Activated B cell treated with CpG ODN at 0.5 μM for 24 hours (primary cell): Measurements from ENCODE around the gene NRAP. TPM values are rescaled to one million over a fixed set of nuclear protein-coding genes. Genes with fewer than 3 reads are reported as not detected.

Source experiments
- ATAC-seq: fragments of 200-7000 bp; cut with Tn5 transposase; one replicate; pipeline ENCODE4 v1.10.0; 2021; ENCODE audit warnings: low read depth, mild to moderate bottlenecking, moderate library complexity
- CTCF ChIA-PET: fragments of 350-600 bp; sonication (Branson Sonifier 250); formaldehyde crosslinking; loops from one replicate; lab custom pipeline; 2021; ENCODE audit warnings: antibody characterized with exemption; lab: Charles Lee
- POLR2A ChIA-PET: fragments of 350-600 bp; sonication (Branson Sonifier 250); formaldehyde crosslinking; loops from one replicate; lab custom pipeline; 2021; ENCODE audit warnings: antibody characterized with exemption; lab: Charles Lee
- DNase-seq: peaks from one replicate; pipeline ENCODE4 v3.0.0; 2022
- H3K27ac Mint-ChIP-seq: one replicate; pipeline ENCODE4 v1.8.0; 2020; ENCODE audit warnings: mixed read lengths
- H3K27me3 Mint-ChIP-seq: one replicate; pipeline ENCODE4 v1.8.0; 2021; ENCODE audit warnings: mixed read lengths
- H3K36me3 Mint-ChIP-seq: one replicate; pipeline ENCODE4 v1.8.0; 2021; ENCODE audit warnings: low read depth, mixed read lengths
- H3K4me1 Mint-ChIP-seq: one replicate; pipeline ENCODE4 v1.8.0; 2021; ENCODE audit warnings: mixed read lengths
- H3K4me3 Mint-ChIP-seq: one replicate; pipeline ENCODE4 v1.8.0; 2020; ENCODE audit warnings: mild to moderate bottlenecking, mixed read lengths
- H3K9me3 Mint-ChIP-seq: one replicate; pipeline ENCODE4 v1.8.0; 2020; ENCODE audit warnings: mixed read lengths
- intact Hi-C: fragments of 100-400 bp; cut with micrococcal nuclease; formaldehyde crosslinking; loops from one replicate; pipeline ENCODE4 v1.15.1; 2024
- total RNA-seq: library from RNA; stranded (reverse); gene quantifications from 2 replicates; pipeline ENCODE4 v1.2.3, GENCODE V29; 2022
- TF ChIP-seq, protein P1 (sequence below): fragments of 200-600 bp; IDR thresholded peaks from one replicate; pipeline ENCODE4 v1.8.0; 2022; ENCODE audit warnings: antibody characterized with exemption, mild to moderate bottlenecking

NRAP gene
- total RNA-seq, 1 donor from 2014 or later, result not detected

DNA sequence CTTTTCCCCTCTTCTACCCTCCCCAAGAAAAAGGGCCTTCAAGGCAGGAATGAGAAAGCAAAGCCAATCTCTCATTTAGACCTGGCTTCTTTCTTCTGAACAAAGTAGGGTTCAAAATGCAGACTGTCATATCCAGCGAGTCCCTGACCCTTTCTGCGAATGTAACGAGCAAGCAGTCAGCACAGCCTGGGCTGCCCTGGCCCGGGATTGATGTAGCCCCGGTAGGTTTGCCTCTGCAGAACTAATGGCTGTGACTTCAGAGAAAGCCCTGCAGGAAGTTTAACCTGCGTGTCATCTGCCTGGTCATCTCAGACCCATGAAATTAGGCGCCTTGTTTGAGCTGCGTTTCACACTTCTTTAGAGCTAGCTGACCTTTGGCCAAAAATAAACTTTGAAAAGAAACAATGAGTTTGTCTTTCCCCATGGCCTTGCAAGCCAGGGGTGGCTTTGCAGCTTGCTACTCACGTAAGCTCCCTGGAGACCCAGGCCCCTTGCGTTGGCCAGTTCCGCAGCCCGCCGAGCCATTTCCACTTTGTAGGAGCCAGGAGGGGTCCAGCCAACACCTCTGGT lies 74.6 kb downstream of the NRAP start:
- TF ChIP-seq, protein P1, sequence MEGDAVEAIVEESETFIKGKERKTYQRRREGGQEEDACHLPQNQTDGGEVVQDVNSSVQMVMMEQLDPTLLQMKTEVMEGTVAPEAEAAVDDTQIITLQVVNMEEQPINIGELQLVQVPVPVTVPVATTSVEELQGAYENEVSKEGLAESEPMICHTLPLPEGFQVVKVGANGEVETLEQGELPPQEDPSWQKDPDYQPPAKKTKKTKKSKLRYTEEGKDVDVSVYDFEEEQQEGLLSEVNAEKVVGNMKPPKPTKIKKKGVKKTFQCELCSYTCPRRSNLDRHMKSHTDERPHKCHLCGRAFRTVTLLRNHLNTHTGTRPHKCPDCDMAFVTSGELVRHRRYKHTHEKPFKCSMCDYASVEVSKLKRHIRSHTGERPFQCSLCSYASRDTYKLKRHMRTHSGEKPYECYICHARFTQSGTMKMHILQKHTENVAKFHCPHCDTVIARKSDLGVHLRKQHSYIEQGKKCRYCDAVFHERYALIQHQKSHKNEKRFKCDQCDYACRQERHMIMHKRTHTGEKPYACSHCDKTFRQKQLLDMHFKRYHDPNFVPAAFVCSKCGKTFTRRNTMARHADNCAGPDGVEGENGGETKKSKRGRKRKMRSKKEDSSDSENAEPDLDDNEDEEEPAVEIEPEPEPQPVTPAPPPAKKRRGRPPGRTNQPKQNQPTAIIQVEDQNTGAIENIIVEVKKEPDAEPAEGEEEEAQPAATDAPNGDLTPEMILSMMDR, result no peak
- CTCF ChIA-PET, result no interaction called here
- ATAC-seq (no peak), DNase-seq (no peak)
- POLR2A ChIA-PET, result no interaction called here
- Mint-ChIP-seq H3K4me3 (no peak overlapping the region), H3K4me1 (no peaks in the 10 kb centered on the region), H3K9me3 (no peaks in the 10 kb centered on the region), H3K36me3 (no peaks in the 10 kb centered on the region), H3K27ac (no peak overlapping the region), H3K27me3 (no peaks in the 10 kb centered on the region)
- intact Hi-C loops, result no loop called here

DNA sequence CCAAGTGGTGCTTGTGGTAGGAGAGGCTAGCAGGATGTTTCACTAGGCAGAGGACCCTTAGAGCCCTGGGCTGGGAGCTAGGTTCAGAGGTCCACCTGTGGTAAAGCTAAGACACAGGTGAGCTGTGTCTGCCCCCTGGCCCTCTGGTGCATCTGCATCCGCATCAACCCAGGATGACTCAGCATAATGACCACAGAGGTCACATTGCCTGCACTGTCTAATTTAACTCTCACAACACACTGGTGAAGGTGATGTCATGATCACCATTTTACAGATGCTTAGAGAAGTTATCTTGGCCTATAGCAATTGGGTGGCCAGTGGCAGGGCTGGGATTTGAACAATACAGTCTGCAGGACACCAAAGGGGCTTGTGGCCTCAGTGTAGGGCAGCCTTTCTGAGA lies 77.9 kb downstream of the NRAP start:
- ATAC-seq, result no peak
- intact Hi-C loops, result no loop called here
- ChIA-PET CTCF (no interaction called here), POLR2A (no interaction called here)
- Mint-ChIP-seq H3K36me3 (no peaks in the 10 kb centered on the region), H3K4me3 (no peak overlapping the region), H3K27ac (no peak overlapping the region), H3K9me3 (no peaks in the 10 kb centered on the region), H3K27me3 (no peaks in the 10 kb centered on the region), H3K4me1 (no peaks in the 10 kb centered on the region)
- TF ChIP-seq, protein P1, result no peak
- no peak for DNase-seq

DNA sequence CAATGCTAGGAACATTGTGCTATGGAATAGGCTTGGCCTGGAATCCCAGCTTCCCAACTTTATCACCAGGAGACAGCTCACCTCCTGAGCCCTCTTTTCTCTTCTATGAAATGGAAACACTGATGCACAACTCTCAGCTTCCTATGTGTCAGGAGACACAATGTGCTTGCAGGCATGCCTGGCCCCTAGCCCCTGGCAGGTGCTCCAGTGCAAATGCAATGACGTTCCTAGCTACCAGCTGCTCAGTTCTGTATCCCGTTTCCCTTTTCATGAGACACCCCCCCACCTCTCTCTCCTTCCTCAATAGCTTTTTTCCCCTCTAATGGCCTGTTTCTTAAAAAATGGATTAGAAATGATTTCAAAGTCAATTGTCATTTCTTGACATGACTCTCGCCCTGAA lies 80.3 kb downstream of the NRAP start:
- ChIA-PET POLR2A (no interaction called here), CTCF (no interaction called here)
- H3K27ac Mint-ChIP-seq, result no peak overlapping the region
- no peaks in the 10 kb centered on the region for H3K36me3 Mint-ChIP-seq
- no peak for DNase-seq
- TF ChIP-seq, protein P1, result no peak
- no peaks in the 10 kb centered on the region for H3K9me3 Mint-ChIP-seq
- no peak for ATAC-seq
- H3K4me1 Mint-ChIP-seq, result no peaks in the 10 kb centered on the region
- intact Hi-C loops, result no loop called here
- no peak overlapping the region for H3K4me3 Mint-ChIP-seq
- H3K27me3 Mint-ChIP-seq, result no peaks in the 10 kb centered on the region

DNA sequence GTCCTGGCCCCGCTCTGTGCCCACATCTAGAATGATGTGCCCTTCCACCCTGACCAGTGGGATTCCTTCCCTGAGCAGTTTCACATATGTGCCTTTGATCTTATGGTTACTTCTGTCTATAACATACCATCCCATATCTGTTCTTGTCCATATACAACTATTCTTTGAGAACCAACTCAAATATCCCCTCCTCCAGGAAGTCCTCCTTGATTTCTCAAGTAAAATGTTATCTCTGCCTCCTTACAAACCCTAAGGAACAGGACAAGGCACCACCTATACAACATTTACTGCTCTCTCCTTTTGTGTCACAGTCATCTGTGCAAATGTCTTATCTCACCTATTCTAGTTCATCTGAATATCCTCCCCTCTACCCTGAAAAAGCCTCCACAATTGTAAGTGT lies 82.7 kb downstream of the NRAP start:
- Mint-ChIP-seq H3K27ac (no peak overlapping the region), H3K4me1 (no peaks in the 10 kb centered on the region), H3K27me3 (no peaks in the 10 kb centered on the region), H3K4me3 (no peak overlapping the region), H3K9me3 (no peaks in the 10 kb centered on the region), H3K36me3 (no peaks in the 10 kb centered on the region)
- POLR2A ChIA-PET, result no interaction called here
- TF ChIP-seq, protein P1, result no peak
- ATAC-seq (no peak), DNase-seq (no peak)
- intact Hi-C loops, result no loop called here
- CTCF ChIA-PET, result no interaction called here

DNA sequence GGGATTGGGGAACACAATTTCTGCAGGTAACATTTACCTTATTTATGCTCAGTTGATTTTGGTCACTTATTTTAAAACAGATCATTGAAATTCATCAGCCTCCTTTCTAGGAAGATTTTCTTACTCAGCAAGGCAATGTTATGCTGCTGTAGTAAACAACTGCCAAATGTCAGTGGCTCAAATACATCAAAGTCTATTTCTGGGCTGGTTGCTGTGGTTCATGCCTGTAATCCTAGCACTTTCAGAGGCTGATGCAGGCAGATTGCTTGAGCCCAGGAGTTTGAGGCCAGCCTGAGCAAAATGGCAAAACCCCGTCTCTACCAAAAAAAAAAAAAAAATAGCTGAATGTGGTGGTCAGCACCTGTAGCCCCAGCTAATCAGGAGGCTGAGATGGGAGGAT lies 85.1 kb downstream of the NRAP start:
- POLR2A ChIA-PET, result no interaction called here
- intact Hi-C loops, result no loop called here
- Mint-ChIP-seq H3K27me3 (peaks cover 2% of the 10 kb centered on the region), H3K36me3 (no peaks in the 10 kb centered on the region), H3K4me3 (no peak overlapping the region), H3K9me3 (no peaks in the 10 kb centered on the region), H3K27ac (no peak overlapping the region), H3K4me1 (no peaks in the 10 kb centered on the region)
- TF ChIP-seq, protein P1, result no peak
- no peak for ATAC-seq
- no peak for DNase-seq
- CTCF ChIA-PET, result no interaction called here
